NCI-H2107 (cell line): ENCODE data around the gene SLC25A29.
A peak's percentile ranks its signal among the peaks of the same experiment; 100 is the strongest.

ENCODE experiments used
- DNase-seq: peaks from one replicate; lab custom pipeline; 2025; lab: John Stamatoyannopoulos, UW

The SLC25A29 gene

GRCh38 chr14:100281286-100282082 is 24.8 kb downstream of the SLC25A29 start:
- no peak for DNase-seq

GRCh38 chr14:100279563-100279962 is 26.7 kb downstream of the SLC25A29 start:
- DNase-seq = no peak

GRCh38 chr14:100279133-100279532 is 27.1 kb downstream of the SLC25A29 start:
- no peak for DNase-seq

GRCh38 chr14:100278702-100279101 is 27.5 kb downstream of the SLC25A29 start:
- no peak for DNase-seq

GRCh38 chr14:100275214-100275613 is 31.0 kb downstream of the SLC25A29 start:
- DNase-seq = no peak

GRCh38 chr14:100274250-100274649 is 32.0 kb downstream of the SLC25A29 start:
- no peak for DNase-seq

- no peak for DNase-seq
Observed at GRCh38 chr14:100271247-100271939, 34.9 kb downstream of the SLC25A29 start.

GRCh38 chr14:100268591-100269207 is 37.5 kb downstream of the SLC25A29 start:
- no peak for DNase-seq

- DNase-seq = no peak
Observed at GRCh38 chr14:100267990-100268389, 38.3 kb downstream of the SLC25A29 start.

GRCh38 chr14:100263141-100263540 is 43.1 kb downstream of the SLC25A29 start:
- no peak for DNase-seq

GRCh38 chr14:100262545-100262944 is 43.7 kb downstream of the SLC25A29 start:
- DNase-seq = no peak

GRCh38 chr14:100261621-100262020 is 44.6 kb downstream of the SLC25A29 start:
- no peak for DNase-seq

- DNase-seq = no peak
Observed at GRCh38 chr14:100256339-100256895, 49.8 kb downstream of the SLC25A29 start.

GRCh38 chr14:100252684-100253083 is 53.6 kb downstream of the SLC25A29 start:
- DNase-seq = no peak

GRCh38 chr14:100250732-100251465 is 55.3 kb downstream of the SLC25A29 start:
- DNase-seq = no peak

GRCh38 chr14:100246809-100247428 is 59.3 kb downstream of the SLC25A29 start:
- DNase-seq = peak; percentile 46

GRCh38 chr14:100243020-100243419 is 63.2 kb downstream of the SLC25A29 start:
- DNase-seq = no peak

GRCh38 chr14:100241279-100241678 is 65.0 kb downstream of the SLC25A29 start:
- DNase-seq = no peak
